Stimulated activated naive CD8-positive, alpha-beta T cell treated with anti-CD3 and anti-CD28 coated beads, Interleukin-15, Interleukin-2, amounts not matched to agents 100 U/mL and 50 U/mL, for 24 hours (primary cell): ENCODE results near the gene YAF2.
"Not testable (repeated sequence)": the region's sequence is repeated elsewhere in the genome, so short reads cannot be mapped to it uniquely, and the experiment has no call there.

Source experiments
- ATAC-seq: fragments of 150-1000 bp; cut with Tn5 transposase; one replicate; pipeline ENCODE4 v1.10.0; 2021
- DNase-seq: peaks from one replicate; pipeline ENCODE4 v3.0.0; 2021

Gene YAF2

GRCh38 chr12:42255221-42255865 is 17.3 kb upstream of the YAF2 start:
- DNase-seq: no peak
- ATAC-seq: no peak

- DNase-seq, ATAC-seq: not testable (repeated sequence)
Observed at GRCh38 chr12:42252645-42253044, 14.6 kb upstream of the YAF2 start.

GRCh38 chr12:42249033-42249432 is 11.0 kb upstream of the YAF2 start:
- not testable (repeated sequence) for ATAC-seq, DNase-seq

GRCh38 chr12:42240131-42240750 is 2.2 kb upstream of the YAF2 start:
- DNase-seq (no peak), ATAC-seq (no peak)

GRCh38 chr12:42237853-42238239 is 202 bp downstream of the YAF2 start:
- DNase-seq: no peak
- peak; percentile 47 for ATAC-seq

- DNase-seq (peak; percentile 75), ATAC-seq (peak; percentile 85)
Observed at GRCh38 chr12:42237052-42237852, 796 bp downstream of the YAF2 start.

GRCh38 chr12:42236017-42236416 is 2.0 kb downstream of the YAF2 start:
- DNase-seq (no peak), ATAC-seq (no peak)

GRCh38 chr12:42235426-42235825 is 2.6 kb downstream of the YAF2 start:
- no peak for ATAC-seq
- no peak for DNase-seq

GRCh38 chr12:42234970-42235369 is 3.1 kb downstream of the YAF2 start:
- ATAC-seq (no peak), DNase-seq (no peak)

- not testable (repeated sequence) for DNase-seq, ATAC-seq
Observed at GRCh38 chr12:42227525-42227924, 10.5 kb downstream of the YAF2 start.

GRCh38 chr12:42224501-42224900 is 13.5 kb downstream of the YAF2 start:
- not testable (repeated sequence) for DNase-seq, ATAC-seq

- ATAC-seq: no peak
- no peak for DNase-seq
Observed at GRCh38 chr12:42222724-42223123, 15.3 kb downstream of the YAF2 start.

- ATAC-seq: no peak
Observed at GRCh38 chr12:42221726-42222125, 16.3 kb downstream of the YAF2 start.

GRCh38 chr12:42217656-42218055 is 20.4 kb downstream of the YAF2 start:
- DNase-seq (no peak), ATAC-seq (no peak)

More at GRCh38 chr12:42221726-42222125, 16.3 kb downstream of the YAF2 start:
- DNase-seq: no peak

GRCh38 chr12:42216737-42217136 is 21.3 kb downstream of the YAF2 start:
- ATAC-seq (no peak), DNase-seq (no peak)

- ATAC-seq, DNase-seq: not testable (repeated sequence)
Observed at GRCh38 chr12:42215759-42216158, 22.3 kb downstream of the YAF2 start.

GRCh38 chr12:42213954-42214426 is 24.1 kb downstream of the YAF2 start:
- no peak for DNase-seq

GRCh38 chr12:42213023-42213422 is 25.0 kb downstream of the YAF2 start:
- no peak for DNase-seq
- no peak for ATAC-seq

More at GRCh38 chr12:42213954-42214426, 24.1 kb downstream of the YAF2 start:
- no peak for ATAC-seq

GRCh38 chr12:42208574-42208973 is 29.5 kb downstream of the YAF2 start:
- DNase-seq (no peak), ATAC-seq (no peak)

- ATAC-seq (no peak), DNase-seq (no peak)
Observed at GRCh38 chr12:42204819-42205218, 33.2 kb downstream of the YAF2 start.

GRCh38 chr12:42204362-42204761 is 33.7 kb downstream of the YAF2 start:
- no peak for DNase-seq
- ATAC-seq: no peak

- DNase-seq (no peak), ATAC-seq (no peak)
Observed at GRCh38 chr12:42201063-42201462, 37.0 kb downstream of the YAF2 start.

GRCh38 chr12:42199007-42199406 is 39.0 kb downstream of the YAF2 start:
- DNase-seq (no peak), ATAC-seq (no peak)
